GM21786 (cell line): ENCODE data around the gene TRIM67.
"Not testable (repeated sequence)": the region's sequence is repeated elsewhere in the genome, so short reads cannot be mapped to it uniquely, and the experiment has no call there.

Experiments used
- ATAC-seq: cut with Tn5 transposase; IDR thresholded peaks from one replicate; pipeline ENCODE4 v1.9.1; 2021; ENCODE audit not compliant: unreplicated experiment

Gene TRIM67

GRCh38 chr1:231157311-231157710 lies 4.5 kb upstream of the TRIM67 start:
- ATAC-seq, result no peak

- not testable (repeated sequence) for ATAC-seq
These were observed 3.7 kb upstream of the TRIM67 start for GRCh38 chr1:231158141-231158540.

DNA sequence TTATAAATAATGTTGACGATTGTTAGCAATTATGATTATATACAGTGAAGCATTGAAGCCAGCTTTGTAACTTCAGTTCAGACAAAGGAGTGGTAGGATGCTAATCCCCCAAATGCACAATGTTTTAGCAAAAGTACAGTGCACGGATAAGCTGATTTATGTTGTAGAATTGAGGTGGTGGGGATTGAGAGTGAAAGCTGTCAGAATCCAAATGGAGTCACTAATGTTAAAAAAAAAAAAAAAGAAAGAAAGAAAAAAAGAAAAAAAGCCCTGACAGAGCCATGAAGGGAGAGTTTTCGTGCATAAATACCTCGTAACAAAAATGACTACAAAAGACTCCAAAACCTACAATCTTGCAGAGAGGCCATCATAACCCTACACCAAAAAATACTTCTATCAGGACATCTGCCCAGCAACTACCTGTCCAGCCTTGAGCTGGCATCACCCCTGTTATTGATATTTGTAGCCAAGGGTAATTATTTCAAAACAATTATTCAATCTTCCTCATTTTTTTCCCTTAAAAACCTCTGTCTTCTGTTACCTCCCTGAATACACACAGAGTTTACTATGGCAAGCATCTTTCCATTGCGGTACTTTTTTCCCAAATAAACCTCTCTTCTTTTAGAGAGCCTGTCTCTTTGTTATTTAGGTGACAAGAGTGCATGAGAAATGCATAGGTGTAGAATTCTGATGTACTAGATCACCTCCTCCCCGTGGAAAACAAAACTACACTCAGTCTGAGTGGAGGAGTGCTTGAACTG lies 2.5 kb upstream of the TRIM67 start:
- no peak for ATAC-seq

DNA sequence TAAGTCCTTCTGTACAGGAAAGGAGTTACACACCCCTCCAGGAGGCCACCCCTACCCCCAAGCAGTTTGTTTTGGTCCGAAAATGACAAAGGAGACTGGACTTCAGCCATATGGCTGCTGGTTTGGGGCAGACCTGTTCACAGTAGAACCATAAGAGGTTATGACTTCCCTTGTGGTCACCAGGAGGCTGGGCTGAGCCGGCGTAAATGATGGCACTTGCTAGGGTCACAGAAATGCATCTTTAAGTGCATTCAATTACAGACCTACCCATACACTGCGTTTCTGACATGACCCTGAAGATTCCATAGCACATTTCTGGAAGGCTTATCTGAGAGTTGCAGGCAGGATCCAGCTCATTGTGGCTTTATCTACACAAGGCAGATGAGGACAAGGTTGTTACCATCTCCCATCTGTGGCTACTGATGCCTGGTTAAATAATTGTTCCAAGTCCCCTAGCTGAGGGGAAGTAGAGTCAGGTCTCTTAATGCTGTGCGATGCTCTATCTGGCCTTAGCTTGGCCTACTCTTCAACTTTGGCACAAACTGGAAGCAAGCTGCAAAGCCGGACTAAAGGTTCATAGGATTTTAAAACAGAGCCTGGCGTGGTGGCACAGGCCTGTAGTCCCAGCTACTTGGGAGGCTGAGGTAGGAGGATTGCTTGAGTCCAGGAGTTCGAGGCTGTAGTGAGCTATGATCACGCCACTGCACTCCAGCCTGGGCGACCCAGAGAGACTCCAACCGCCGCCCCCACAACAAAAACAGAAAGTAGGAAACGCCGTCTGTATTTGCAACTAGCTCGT lies 1.7 kb upstream of the TRIM67 start:
- no peak for ATAC-seq

DNA sequence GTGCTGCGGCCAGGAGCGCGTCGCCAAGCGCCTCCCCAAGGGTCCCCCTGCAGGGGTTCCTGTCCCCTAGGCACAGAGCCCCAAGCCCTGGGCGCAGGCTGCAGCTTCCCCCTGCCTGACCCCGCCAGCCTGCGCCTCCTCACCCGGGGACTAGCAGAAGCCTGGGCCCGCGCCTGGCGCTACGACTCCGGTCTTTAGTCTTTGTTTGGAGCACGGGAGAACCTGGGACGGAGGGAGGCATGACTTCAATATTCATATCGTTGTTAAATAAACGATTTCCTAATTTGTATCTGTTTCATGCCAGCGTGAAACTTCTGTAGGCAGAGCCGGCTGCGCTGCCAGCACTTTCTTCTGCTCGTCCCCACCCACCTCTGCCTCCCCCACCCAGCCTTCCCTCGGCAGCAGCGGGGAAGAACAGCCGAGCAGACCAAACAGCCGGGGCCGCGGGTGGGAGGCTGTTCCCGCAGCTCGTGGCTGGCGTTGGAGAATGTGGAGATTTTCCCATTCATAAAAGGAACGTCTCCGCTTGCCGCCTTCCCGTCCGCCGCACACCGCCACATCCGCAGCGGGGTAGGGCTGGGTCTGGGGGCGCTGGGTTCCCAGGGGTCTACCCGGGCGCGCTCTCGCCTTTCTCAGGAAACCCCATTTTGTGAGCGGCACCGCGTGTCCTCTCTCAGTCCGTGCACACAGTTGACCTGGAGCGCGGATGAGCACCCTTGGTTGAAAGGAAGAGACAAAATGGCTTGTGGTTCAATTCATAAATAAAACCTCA lies 777 bp upstream of the TRIM67 start:
- no peak for ATAC-seq

DNA sequence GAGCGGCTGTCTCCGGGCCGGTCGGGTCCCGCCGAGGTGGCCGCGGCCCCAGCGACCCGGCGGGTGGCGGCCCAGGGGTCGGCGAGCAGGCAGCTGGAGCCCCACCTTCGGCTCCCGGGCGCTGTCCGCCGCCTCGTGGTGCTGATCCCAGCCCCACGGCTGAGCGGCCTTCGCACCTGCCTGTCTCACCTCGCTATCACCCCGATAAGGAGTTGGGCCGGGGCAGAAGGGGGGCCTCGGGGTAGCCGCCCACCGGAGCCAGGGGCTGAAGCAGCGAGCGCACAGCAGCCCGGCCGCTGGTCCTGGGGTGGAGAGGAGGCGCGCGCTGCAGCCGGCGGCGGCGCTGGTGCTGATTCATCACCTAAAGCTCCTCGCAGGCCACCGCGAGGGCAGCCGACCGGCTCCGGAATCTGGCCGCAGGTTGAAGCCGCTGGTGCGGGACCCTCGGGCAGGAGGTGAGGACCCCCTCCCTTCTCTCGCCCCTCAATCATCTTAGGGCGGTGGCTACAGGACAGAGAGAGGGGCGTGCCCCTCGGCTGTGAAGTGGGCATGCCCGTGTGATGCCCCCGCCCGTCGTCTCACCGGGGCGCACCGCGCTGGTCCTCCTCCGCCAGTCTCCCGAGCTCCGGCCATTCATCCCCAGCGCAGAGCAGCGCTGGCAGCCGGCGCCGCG lies 575 bp downstream of the TRIM67 start:
- ATAC-seq, result no peak

DNA sequence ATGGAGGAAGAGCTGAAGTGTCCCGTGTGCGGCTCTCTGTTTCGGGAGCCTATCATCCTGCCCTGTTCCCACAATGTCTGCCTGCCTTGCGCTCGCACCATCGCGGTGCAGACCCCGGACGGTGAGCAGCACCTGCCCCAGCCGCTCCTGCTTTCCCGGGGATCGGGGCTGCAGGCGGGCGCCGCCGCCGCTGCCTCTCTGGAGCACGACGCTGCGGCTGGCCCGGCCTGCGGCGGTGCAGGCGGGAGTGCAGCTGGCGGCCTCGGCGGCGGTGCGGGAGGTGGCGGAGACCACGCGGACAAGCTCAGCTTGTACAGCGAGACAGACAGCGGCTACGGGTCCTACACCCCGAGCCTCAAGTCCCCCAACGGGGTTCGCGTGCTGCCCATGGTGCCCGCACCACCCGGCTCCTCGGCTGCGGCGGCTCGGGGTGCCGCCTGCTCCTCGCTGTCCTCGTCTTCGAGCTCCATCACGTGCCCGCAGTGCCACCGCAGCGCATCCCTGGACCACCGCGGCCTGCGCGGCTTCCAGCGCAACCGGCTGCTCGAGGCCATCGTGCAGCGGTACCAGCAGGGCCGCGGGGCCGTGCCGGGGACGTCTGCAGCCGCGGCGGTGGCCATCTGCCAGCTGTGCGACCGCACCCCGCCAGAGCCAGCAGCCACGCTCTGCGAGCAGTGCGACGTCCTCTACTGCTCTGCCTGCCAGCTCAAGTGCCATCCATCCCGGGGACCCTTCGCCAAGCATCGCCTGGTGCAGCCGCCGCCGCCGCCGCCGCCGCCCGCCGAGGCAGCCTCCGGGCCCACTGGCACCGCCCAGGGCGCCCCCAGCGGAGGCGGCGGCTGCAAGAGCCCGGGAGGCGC lies 1.3 kb downstream of the TRIM67 start:
- no peak for ATAC-seq

GRCh38 chr1:231163830-231164427 lies 2.1 kb downstream of the TRIM67 start:
- no peak for ATAC-seq

- ATAC-seq, result no peak
These were observed 3.5 kb downstream of the TRIM67 start for GRCh38 chr1:231165371-231165770.

DNA sequence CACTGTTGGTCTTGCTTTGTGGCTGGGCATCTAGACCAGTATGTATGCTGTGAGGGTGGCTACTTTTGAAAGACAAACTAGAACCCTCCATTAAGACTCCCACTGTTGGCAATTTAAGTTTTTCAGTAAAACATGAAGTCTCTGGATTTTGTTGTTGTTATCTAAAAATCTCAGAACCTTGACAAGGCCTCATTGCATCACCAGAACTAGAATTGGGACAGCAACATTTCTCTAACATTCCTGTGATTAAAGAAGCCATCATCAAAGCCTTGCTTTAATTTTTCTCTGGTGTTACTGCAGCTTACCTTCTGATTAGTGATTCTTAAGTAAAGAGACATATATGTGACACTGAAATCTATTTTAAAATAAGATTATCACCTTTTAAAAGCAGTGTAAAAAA lies 4.5 kb downstream of the TRIM67 start:
- no peak for ATAC-seq

DNA sequence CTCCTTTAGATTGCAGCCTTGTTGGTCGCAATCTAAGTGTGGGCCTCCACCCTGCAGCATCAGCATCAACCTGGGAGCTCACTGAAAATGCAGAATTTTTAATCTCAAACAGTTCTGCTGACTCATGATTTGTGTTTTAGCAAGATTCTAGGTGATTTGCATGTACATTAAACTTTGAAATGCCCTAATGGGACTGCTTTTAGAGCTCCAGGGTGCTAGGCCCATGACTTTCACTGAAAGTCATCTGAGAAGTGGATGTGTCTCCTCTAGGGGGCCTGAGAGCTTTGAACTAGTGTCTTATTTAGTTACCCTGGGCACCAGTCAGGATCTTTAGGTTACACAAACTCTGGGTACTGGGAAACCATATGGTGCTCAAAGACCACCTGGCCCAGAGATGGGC lies 9.0 kb downstream of the TRIM67 start:
- ATAC-seq, result no peak

DNA sequence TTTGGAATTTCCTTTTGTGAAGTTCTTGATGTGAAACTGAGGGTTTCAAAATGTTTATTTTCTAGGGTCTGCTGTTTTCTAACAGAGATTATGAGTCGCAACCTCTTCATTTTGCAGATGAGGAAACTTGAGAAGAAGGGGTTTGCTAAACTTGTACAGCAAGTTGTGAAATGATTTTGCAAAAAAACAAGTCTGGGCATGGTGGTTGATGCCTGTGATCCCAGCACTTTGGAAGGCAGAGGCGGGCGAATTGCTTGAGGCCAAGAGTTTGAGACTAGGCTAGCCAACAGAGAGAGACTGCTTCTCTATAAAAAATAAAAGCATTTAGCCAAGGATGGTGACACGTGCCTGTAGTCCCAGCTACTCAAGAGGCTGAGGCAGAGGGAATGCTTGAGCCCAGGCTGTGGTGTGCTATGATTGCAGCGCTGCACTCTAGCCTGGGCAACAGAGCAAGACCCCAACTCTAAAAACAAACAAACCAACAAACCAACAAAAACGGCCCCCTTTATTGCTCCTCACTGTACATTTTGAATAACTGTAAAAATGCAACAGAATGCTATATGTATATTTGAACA lies 9.9 kb downstream of the TRIM67 start:
- no peak for ATAC-seq

DNA sequence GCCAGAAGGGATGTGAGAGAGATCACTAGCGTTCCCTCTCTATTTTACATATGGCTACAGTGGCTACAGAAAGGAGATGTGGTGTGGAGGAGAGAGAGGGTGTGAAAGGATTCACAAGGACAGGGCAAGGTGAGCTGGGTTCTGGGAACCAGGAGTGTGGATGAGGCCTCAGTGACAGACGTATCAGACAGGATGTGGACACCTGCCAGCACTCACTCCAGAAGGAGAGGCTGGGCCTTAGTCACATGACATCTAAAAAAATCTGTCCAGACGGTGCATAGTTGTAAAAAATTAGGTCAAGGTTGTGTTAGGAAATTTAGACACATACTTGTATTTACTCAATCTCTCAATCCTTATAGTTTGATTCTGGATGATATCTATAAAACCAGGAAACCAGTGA lies 10.6 kb downstream of the TRIM67 start:
- no peak for ATAC-seq

- no peak for ATAC-seq
These were observed 14.6 kb downstream of the TRIM67 start for GRCh38 chr1:231176421-231176820.

GRCh38 chr1:231177226-231177625 lies 15.4 kb downstream of the TRIM67 start:
- no peak for ATAC-seq

- ATAC-seq, result no peak
These were observed 16.1 kb downstream of the TRIM67 start for GRCh38 chr1:231177936-231178335.

DNA sequence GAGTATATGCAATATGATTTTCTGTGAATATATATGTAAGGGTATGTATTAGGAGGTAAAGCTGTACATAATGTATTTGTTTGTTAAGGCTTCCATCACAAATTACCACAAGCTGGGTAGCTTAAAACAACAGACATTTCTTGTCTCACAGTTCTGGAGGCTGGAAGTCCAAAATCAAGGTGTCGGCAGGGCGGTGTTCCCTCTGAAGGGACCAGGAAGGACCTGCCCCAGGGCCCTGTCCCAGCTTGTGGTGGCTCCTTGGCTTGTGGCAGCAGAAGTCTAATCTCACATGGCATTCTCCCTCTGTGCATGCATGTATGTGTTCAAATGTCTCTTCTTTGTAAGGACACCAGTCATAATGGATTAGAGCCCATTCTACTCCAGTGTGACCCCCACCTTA lies 17.1 kb downstream of the TRIM67 start:
- no peak for ATAC-seq

- ATAC-seq, result no peak
These were observed 18.2 kb downstream of the TRIM67 start for GRCh38 chr1:231180034-231180433.

GRCh38 chr1:231181271-231181670 lies 19.4 kb downstream of the TRIM67 start:
- no peak for ATAC-seq
